ENCODE results near the gene NELFE.
"Not testable (repeated sequence)": the region's sequence is repeated elsewhere in the genome, so short reads cannot be mapped to it uniquely, and the experiment has no call there.

The NELFE gene

GRCh38 chr6:31949926-31950548 is 8.7 kb downstream of the NELFE start:
- no peak for DNase-seq (ENCODE audit: low read depth in 2 of 2)

GRCh38 chr6:31948753-31949413 is 9.9 kb downstream of the NELFE start:
- DNase-seq (ENCODE audit: low read depth in 2 of 2), result no peak

- DNase-seq (ENCODE audit: low read depth in 2 of 2), result no peak
These were observed 10.5 kb downstream of the NELFE start for GRCh38 chr6:31948306-31948705.

GRCh38 chr6:31947864-31948263 is 10.9 kb downstream of the NELFE start:
- no peak for DNase-seq (ENCODE audit: low read depth in 2 of 2)

- no peak for DNase-seq (ENCODE audit: low read depth in 2 of 2)
These were observed 11.6 kb downstream of the NELFE start for GRCh38 chr6:31947070-31947675.

GRCh38 chr6:31946370-31946885 is 12.3 kb downstream of the NELFE start:
- DNase-seq (ENCODE audit: low read depth in 2 of 2), result no peak

GRCh38 chr6:31945507-31946369 is 13.0 kb downstream of the NELFE start, which contains the start of gene CFB:
TSS of gene CFB (plus strand) at chr6:31946095. CDS start at chr6:31946222, 127 bp downstream.
- DNase-seq (ENCODE audit: low read depth in 2 of 2), result no peak

GRCh38 chr6:31945154-31945506 is 13.6 kb downstream of the NELFE start:
- no peak for DNase-seq (ENCODE audit: low read depth in 2 of 2)

GRCh38 chr6:31943742-31944141 is 15.0 kb downstream of the NELFE start:
- no peak for DNase-seq (ENCODE audit: low read depth in 2 of 2)

GRCh38 chr6:31940256-31940664 is 18.5 kb downstream of the NELFE start:
- no peak for DNase-seq (ENCODE audit: low read depth in 2 of 2)

GRCh38 chr6:31935823-31936222 is 22.9 kb downstream of the NELFE start:
- DNase-seq (ENCODE audit: low read depth in 2 of 2), result no peak

GRCh38 chr6:31935021-31935420 is 23.8 kb downstream of the NELFE start:
- DNase-seq (ENCODE audit: low read depth in 2 of 2), result no peak

GRCh38 chr6:31933537-31933936 is 25.2 kb downstream of the NELFE start:
- DNase-seq (ENCODE audit: low read depth in 2 of 2), result no peak

- DNase-seq (ENCODE audit: low read depth in 2 of 2), result not testable (repeated sequence)
These were observed 26.6 kb downstream of the NELFE start for GRCh38 chr6:31932137-31932536.

GRCh38 chr6:31930962-31931361 is 27.8 kb downstream of the NELFE start:
- no peak for DNase-seq (ENCODE audit: low read depth in 2 of 2)

GRCh38 chr6:31928672-31928939 is 30.2 kb downstream of the NELFE start:
- DNase-seq (ENCODE audit: low read depth in 2 of 2), result no peak

GRCh38 chr6:31927863-31928671 is 30.7 kb downstream of the NELFE start:
- DNase-seq (ENCODE audit: low read depth in 2 of 2), result no peak

- no peak for DNase-seq (ENCODE audit: low read depth in 2 of 2)
These were observed 31.4 kb downstream of the NELFE start, which contains the start of gene C2 for GRCh38 chr6:31927242-31927862. TSS of gene C2 (plus strand) at chr6:31927717. CDS start at chr6:31927753, 36 bp downstream.

GRCh38 chr6:31922942-31923341 is 35.8 kb downstream of the NELFE start:
- DNase-seq (ENCODE audit: low read depth in 2 of 2), result no peak

- DNase-seq (ENCODE audit: low read depth in 2 of 2), result no peak
These were observed 38.0 kb downstream of the NELFE start for GRCh38 chr6:31920811-31921210.
